Keratinocyte (primary cell): ENCODE results near the gene AMBP. TPM values are rescaled to one million over a fixed set of nuclear protein-coding genes. Genes with fewer than 3 reads are reported as not detected.

ENCODE experiments used
- DNase-seq: peaks from one replicate; pipeline ENCODE4 v3.0.0-alpha.2; 2011; ENCODE audit warnings: low read depth, missing footprints, low spot score
- FAIRE-seq: peaks from 2 replicates; lab custom pipeline; 2011; peaks lifted over from hg19 to GRCh38; lab: Jason Lieb, UNC
- H2AFZ ChIP-seq: 2 replicates; pipeline ENCODE4 v1.6.0; 2012; ENCODE audit warnings: low read length, control low read depth, inconsistent platforms; ENCODE audit not compliant: control insufficient read depth
- H3K27ac ChIP-seq: 2 replicates; pipeline ENCODE4 v1.5.1; 2011; ENCODE audit warnings: low read length; ENCODE audit not compliant: control insufficient read depth, insufficient read depth
- H3K27me3 ChIP-seq: 3 replicates; pipeline ENCODE4 v1.6.0; 2011; ENCODE audit warnings: low read length; ENCODE audit not compliant: control insufficient read depth, insufficient read depth; ENCODE audit errors: extremely low read depth
- H3K36me3 ChIP-seq, 2 experiments: 2 replicates in 1 of 2; 3 replicates in 1 of 2; pipeline ENCODE4 v1.5.1; 2011; ENCODE audit warnings: low read length in 2 of 2, mild to moderate bottlenecking in 1 of 2; ENCODE audit not compliant: control insufficient read depth in 2 of 2, insufficient read depth in 2 of 2; ENCODE audit errors: extremely low read depth in 1 of 2
- H3K4me1 ChIP-seq: 3 replicates; pipeline ENCODE4 v1.5.1; 2011; ENCODE audit warnings: low read length; ENCODE audit not compliant: control insufficient read depth, insufficient read depth; ENCODE audit errors: extremely low read depth
- H3K4me2 ChIP-seq: 3 replicates; pipeline ENCODE4 v1.6.0; 2011; ENCODE audit warnings: low read depth, low read length; ENCODE audit not compliant: control insufficient read depth, insufficient read depth; ENCODE audit errors: extremely low read depth
- H3K4me3 ChIP-seq, 3 experiments: fragments of 200-600 bp in 1 of 3; sonication (generic) in 1 of 3; 2 replicates in 2 of 3; 3 replicates in 1 of 3; pipeline ENCODE4 v1.5.1; 2011 to 2016; ENCODE audit warnings: low read length in 3 of 3, mild to moderate bottlenecking in 3 of 3, control low read depth in 2 of 3, inconsistent platforms in 1 of 3, low read depth in 1 of 3, mixed read lengths in 1 of 3, mixed run types in 1 of 3, moderate library complexity in 1 of 3; ENCODE audit not compliant: control insufficient read depth in 2 of 3, insufficient read depth in 2 of 3; ENCODE audit errors: extremely low read depth in 1 of 3
- H3K79me2 ChIP-seq: 2 replicates; pipeline ENCODE4 v1.6.0; 2012; ENCODE audit warnings: low read length; ENCODE audit not compliant: control insufficient read depth, insufficient read depth
- H3K9ac ChIP-seq: 3 replicates; pipeline ENCODE4 v1.6.0; 2011; ENCODE audit warnings: low read length; ENCODE audit not compliant: control insufficient read depth, insufficient read depth; ENCODE audit errors: extremely low read depth
- H3K9me1 ChIP-seq: 3 replicates; pipeline ENCODE4 v1.6.0; 2011; ENCODE audit warnings: low read length; ENCODE audit not compliant: control insufficient read depth, insufficient read depth; ENCODE audit errors: extremely low read depth
- H3K9me3 ChIP-seq: 2 replicates; pipeline ENCODE4 v1.5.1; 2012; ENCODE audit warnings: low read depth, low read length; ENCODE audit not compliant: control insufficient read depth
- H4K20me1 ChIP-seq: 3 replicates; pipeline ENCODE4 v1.6.0; 2011; ENCODE audit warnings: low read length; ENCODE audit not compliant: control insufficient read depth, insufficient read depth; ENCODE audit errors: extremely low read depth
- CTCF ChIP-seq, 3 experiments: IDR thresholded peaks in 1 of 3; conservative IDR thresholded peaks in 1 of 3; optimal IDR thresholded peaks in 1 of 3; 2 replicates in 2 of 3; 3 replicates in 1 of 3; pipeline versions ENCODE3 to v1.5.1; 2011; ENCODE audit warnings: low read length in 3 of 3, mild to moderate bottlenecking in 3 of 3, moderate library complexity in 2 of 3, control low read depth in 1 of 3, inconsistent platforms in 1 of 3; ENCODE audit not compliant: insufficient read depth in 2 of 3; ENCODE audit errors: extremely low read depth in 1 of 3
- EZH2 ChIP-seq: IDR thresholded peaks from one replicate; pipeline ENCODE4 v1.6.1; 2012; ENCODE audit warnings: inconsistent platforms, mild to moderate bottlenecking, low read length, moderate library complexity
- dilution Hi-C: fragments of 300-500 bp; cut with MboI; formaldehyde crosslinking; loops from one replicate; pipeline ENCODE4 v1.7.0; 2020; ENCODE audit warnings: low sequenced_read_pairs; ENCODE audit not compliant: extremely low pct_ligation_motif_present
- polyA plus RNA-seq, 5 experiments: library from polyadenylated mRNA; depleted of rRNA in 3 of 5; stranded (reverse) in 3 of 5; stranded (forward) in 1 of 5; unstranded in 1 of 5; fragments of >200 nt; gene quantifications; 1 replicate in 1 of 5; 2 replicates in 3 of 5; 3 replicates in 1 of 5; pipeline versions ENCODE4 v1.2.1 to v1.2.3, GENCODE V29; 2011 to 2012; ENCODE audit warnings: missing spikeins in 2 of 5, low read depth in 1 of 5, low replicate concordance in 1 of 5

Gene AMBP
- polyA plus RNA-seq, 1 donor (not counting 4 experiments of a cell fraction or from before 2014, with no cell fraction given), result not detected

- TF ChIP-seq EZH2 (no peak), CTCF (optimal IDR thresholded peaks at IDR 0.05 in 1 of 3, IDR thresholded peaks at IDR 0.05 in 1 of 3, conservative IDR thresholded peaks at IDR 0.05 in 1 of 3; ENCODE audit: extremely low read depth in 1 of 3, insufficient read depth in 2 of 3, low read length in 3 of 3) (no peak)
- H3K27me3 ChIP-seq, result peaks cover 36% of the 10 kb centered on the region
- H3K4me2 ChIP-seq, result no peak overlapping the region
- no peak for FAIRE-seq
- no peak overlapping the region for H3K4me3 ChIP-seq
- no peak overlapping the region for H3K27ac ChIP-seq
- H2AFZ ChIP-seq, result no peak overlapping the region
- no peak overlapping the region for H3K9ac ChIP-seq
- no peaks in the 10 kb centered on the region for H3K79me2 ChIP-seq
- no peak for DNase-seq
- no peaks in the 10 kb centered on the region for H4K20me1 ChIP-seq
- no peaks in the 10 kb centered on the region for H3K9me1 ChIP-seq
- H3K36me3 ChIP-seq, result no peaks in the 10 kb centered on the region
- H3K4me1 ChIP-seq, result no peaks in the 10 kb centered on the region
- no peaks in the 10 kb centered on the region for H3K9me3 ChIP-seq
- dilution Hi-C loops, result no loop called here
Measured at GRCh38 chr9:114122136-114123027, 44.3 kb upstream of the AMBP start.

GRCh38 chr9:114121227-114122135 lies 43.4 kb upstream of the AMBP start:
- dilution Hi-C loops, result no loop called here
- TF ChIP-seq CTCF (optimal IDR thresholded peaks at IDR 0.05 in 1 of 3, IDR thresholded peaks at IDR 0.05 in 1 of 3, conservative IDR thresholded peaks at IDR 0.05 in 1 of 3; ENCODE audit: extremely low read depth in 1 of 3, insufficient read depth in 2 of 3, low read length in 3 of 3), result no peak
- TF ChIP-seq EZH2, result no peak
- peaks cover 27% of the 10 kb centered on the region for H3K27me3 ChIP-seq
- no peaks in the 10 kb centered on the region for H3K36me3 ChIP-seq
- no peak overlapping the region for H3K27ac ChIP-seq
- no peak overlapping the region for H3K9ac ChIP-seq
- no peak overlapping the region for H2AFZ ChIP-seq
- no peaks in the 10 kb centered on the region for H3K9me3 ChIP-seq
- no peaks in the 10 kb centered on the region for H3K4me1 ChIP-seq
- FAIRE-seq (no peak), DNase-seq (no peak)
- H3K79me2 ChIP-seq, result no peaks in the 10 kb centered on the region
- no peaks in the 10 kb centered on the region for H4K20me1 ChIP-seq
- no peaks in the 10 kb centered on the region for H3K9me1 ChIP-seq
- H3K4me2 ChIP-seq, result no peak overlapping the region
- H3K4me3 ChIP-seq, result no peak overlapping the region
